ENCODE data around the gene AP1G2.
A peak's percentile ranks its signal among the peaks of the same experiment; 100 is the strongest.
"Not testable (repeated sequence)": the region's sequence is repeated elsewhere in the genome, so short reads cannot be mapped to it uniquely, and the experiment has no call there.

The AP1G2 gene, protein sequence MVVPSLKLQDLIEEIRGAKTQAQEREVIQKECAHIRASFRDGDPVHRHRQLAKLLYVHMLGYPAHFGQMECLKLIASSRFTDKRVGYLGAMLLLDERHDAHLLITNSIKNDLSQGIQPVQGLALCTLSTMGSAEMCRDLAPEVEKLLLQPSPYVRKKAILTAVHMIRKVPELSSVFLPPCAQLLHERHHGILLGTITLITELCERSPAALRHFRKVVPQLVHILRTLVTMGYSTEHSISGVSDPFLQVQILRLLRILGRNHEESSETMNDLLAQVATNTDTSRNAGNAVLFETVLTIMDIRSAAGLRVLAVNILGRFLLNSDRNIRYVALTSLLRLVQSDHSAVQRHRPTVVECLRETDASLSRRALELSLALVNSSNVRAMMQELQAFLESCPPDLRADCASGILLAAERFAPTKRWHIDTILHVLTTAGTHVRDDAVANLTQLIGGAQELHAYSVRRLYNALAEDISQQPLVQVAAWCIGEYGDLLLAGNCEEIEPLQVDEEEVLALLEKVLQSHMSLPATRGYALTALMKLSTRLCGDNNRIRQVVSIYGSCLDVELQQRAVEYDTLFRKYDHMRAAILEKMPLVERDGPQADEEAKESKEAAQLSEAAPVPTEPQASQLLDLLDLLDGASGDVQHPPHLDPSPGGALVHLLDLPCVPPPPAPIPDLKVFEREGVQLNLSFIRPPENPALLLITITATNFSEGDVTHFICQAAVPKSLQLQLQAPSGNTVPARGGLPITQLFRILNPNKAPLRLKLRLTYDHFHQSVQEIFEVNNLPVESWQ

DNA sequence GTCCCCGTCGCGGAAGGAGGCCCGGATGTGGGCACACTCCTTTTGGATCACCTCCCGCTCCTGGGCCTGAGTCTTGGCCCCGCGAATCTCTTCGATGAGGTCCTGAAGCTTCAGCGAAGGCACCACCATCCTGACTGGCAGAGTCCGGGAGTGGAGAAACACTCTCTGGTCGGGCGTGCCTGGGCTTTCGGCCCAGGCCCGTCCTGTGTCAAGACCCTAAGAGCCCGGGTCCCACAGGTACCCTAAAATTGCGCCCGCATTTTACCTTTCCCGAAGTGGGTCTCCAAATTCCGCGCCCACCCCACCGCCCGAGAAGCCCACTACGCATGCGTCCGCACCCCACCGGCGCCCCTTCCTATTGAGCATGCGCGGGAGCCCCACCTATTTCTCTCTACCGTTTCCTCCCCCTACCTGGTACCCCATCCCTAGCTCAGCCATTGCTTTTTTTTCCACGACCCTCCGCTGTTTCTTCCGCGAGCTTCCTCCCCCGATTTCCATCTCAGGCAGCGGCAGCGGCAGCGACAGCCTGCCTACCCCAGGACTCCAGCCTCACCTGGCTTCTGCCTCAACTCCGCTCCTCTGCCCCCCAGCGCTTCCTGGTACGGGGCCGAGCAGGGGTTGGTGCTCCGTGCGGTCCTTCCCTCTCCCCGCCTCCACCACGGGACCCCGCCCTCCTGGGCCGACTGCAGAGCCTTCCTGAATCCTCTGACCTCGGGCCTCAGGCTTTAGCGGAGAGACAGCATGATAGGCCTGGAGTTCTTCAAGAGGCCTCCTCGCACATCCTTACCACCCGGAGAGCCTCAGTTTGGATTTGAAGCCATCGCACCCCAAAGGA, at the start of gene AP1G2:
TSS of gene AP1G2 (minus strand) at position 606 of the 835 bp plus-strand sequence. CDS start at position 129, 477 bp downstream.
- peak in 47 of 51 donors; percentile 19 to 86 (median 65) for DNase-seq

DNA sequence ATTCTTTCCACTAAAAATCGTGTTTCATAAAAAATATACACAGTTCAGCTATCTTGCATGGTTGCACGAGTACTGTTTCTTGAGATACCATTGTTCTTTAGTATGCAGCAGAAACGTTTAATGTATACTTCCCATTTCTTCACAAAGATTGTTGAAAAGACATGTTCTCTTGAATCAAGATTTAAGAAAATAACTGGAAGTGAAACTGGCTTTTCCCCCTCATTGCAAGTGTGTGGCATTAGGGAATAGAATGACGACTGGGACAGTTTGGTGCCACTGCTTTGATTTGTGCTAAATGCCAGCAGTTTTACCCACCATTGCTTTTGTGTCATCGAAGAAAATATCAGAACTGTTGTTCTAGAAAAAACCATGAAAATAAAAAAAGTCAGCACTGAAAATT, 48.3 kb upstream of the AP1G2 start:
- no peak for DNase-seq

DNA sequence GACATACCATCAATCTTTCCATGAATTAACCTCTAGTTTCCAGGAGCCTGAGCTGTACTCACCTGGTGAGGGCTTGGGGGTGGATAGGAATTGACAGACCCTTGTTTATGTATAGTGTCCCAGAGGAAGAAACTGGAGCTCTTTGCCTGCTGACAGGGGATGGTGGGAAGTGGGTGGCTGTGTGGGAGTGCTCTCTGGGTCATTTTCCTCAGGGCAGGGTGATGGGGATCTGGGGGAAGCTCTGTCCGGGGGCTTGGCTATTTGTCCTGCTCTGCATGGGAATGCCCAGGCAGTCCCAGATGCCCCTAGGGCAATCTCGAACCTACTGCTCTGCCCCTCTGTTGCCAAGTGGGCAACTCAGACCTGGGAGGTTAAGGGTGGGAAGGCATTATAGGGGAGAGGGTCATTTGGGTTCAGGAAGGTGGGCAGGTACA, 46.8 kb upstream of the AP1G2 start:
- no peak for DNase-seq

DNA sequence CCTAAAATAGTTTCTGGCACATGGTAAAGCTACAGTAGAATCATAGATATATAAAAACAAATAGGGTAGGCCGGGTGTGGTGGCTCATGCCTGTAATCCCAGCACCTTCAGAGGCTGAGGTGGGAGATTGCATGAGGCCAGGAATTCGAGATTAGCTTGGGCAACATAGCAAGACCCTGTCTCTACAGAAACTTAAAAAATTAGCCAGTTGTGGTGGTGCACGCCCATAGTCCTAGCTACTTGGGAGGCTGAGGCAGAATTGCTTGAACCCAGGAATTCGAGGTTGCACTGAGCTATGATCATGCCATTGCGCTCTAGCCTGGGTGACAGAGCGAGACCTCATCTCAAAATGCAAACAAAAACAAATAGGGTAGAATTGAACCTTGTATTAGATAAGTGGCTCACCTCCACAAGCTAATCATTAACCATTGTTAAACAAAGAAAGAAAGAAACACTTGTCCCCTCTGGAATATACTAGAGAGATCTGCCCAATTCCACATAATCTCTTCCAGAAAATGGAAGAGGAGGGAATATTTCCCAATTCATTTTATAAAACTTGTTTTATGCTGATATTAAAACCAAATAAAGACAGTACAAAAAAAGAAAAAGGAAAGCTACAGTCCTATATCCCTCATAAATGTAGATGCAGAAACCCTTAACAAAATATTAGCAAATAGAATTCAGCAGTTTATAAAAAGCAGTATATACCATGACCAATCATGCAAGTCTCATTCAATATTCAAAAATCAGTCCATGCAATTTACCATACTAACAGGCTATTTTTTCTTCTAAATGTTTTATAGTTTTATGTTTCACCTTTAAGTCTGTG, 45.9 kb upstream of the AP1G2 start:
- no peak for DNase-seq

DNA sequence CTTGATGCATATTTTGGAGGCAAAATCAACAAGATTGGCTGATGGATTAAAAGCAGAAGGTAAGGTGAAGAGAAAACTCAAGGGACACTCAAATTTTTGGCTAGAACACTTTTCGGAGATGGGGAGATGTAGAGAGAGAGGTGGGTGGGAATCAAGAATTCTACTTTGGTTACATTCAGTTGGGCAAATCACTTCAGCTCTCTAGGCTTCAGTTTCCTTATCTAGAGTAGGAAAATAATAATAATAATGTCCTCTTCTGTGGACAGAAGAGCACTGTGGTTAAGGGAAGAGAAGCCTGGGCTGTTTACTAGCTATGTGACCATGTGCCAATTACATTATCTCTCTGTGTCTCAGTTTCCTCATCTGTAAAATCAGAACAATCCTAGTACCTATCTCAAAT, 45.2 kb upstream of the AP1G2 start:
- DNase-seq: no peak

DNA sequence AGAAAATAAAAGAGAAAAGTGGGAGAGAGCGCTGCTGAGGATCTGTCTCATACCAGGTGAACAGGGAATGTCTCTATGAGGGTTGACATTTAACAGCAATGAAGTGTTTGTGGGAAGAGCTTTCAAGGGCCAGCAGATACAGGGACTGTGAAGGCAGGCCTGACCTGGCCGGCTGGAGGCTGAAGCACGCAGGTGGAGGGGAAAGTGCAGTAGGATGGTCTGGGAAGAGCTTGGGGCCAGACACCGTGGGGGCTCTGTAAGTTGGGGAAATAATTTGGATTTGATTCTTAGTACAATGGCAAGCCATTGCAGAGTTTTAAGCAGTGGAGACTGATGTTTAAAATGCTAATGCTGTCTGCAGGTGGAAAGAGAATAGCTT, 44.8 kb upstream of the AP1G2 start:
- DNase-seq: no peak

DNA sequence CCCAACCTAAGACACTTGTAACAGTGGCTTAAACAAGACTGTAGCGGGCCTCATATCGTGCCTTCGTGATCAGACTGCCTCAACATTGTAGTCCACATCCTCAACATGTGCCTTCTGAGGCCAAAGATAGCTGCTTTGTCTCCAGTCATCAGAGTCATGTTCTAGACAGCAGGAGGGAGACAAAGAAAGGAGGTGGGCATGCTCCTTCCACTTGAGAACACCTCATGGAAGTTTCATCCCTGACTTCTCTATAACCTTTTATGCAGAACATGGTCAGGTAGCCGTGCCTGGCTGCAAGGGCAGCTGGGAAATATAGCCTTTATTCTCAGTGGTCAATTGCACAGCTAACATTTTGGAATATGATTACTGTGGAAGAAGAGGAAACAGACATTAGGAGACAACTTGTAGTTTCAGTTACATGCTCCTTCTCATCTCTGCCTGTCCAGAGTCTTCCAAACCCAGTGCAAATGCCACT, 43.3 kb upstream of the AP1G2 start:
- no peak for DNase-seq

DNA sequence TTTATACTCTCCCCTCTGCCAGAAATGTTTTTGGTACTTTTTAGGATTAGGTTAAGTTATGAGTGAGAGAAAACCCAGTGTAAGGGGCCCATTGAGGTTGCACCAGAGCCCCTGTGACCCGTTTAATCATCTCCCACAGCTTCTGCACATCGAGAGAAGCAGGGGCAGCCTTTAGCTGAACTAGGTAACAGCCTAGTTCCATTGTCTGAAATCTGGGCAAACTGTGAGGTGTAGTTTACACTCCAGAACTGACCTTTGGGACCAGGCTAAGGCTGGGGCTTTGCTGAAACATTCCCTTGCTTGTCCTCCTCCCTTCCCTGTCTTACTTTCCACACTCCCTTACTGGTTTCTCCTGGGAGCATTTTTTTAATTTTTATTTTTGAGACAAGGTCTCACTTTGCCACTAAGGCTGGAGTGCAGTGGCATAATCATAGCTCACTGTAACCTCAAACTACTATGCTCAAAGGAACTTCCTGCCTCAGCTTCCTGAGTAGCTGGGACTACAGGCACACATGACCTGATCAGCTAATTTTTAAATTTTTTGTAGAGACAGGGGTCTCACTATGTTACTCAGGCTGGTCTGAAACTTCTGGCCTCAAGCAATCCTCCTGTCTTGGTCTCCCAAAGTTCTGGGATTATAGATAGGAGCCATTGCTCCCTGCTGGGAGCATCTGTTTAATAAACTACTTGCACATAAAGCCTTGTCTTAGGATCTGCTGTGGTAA, 42.7 kb upstream of the AP1G2 start:
- DNase-seq: no peak

DNA sequence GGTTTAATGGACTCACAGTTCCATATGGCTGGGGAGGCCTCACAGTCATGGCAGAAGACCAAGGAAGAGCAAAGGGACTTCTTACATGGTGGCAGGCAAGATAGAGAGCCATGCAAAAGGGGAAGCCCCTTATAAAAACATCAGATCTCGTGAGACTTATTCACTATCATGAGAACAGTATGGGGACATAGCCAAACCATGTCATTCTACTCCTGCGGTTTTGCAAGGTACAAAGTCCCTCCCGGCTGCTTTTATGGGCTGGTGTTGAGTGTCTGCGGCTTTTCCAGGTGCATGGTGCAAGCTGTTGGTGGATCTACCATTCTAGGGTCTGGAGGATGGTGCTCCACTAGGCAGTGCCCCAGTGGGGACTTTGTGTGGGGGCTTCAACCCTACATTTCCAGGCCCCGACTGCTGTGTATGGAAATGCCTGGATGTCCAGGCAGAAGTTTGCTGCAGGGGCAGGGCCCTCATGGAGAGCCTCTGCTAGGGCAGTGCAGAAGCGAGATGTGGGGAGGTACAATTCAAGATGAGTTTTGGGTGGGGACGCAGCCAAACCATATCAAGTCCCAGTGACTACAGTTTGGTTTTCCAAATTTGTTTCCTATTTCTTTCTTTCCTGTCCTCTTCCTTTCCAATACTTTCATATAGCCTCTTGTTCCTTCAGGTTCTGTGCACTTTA, 42.0 kb upstream of the AP1G2 start:
- not testable (repeated sequence) for DNase-seq

DNA sequence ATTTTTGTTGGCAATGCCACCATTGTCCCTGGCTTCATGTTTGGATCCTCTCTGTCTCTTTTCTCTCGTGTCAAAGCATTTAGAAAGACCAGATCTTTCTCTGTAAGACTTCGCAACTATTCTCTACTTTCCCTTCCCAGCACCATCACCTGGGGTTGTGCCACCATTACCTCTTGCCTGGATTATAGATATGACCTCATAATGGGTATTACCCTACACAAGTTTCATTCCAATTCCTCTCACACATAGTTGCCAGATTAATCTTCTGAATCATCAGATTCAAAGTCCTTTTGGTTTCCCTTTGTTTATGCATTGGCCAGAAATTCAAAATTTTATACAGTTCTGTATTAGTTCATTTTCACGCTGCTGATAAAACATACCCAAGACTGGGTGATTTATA, 41.4 kb upstream of the AP1G2 start:
- no peak for DNase-seq

DNA sequence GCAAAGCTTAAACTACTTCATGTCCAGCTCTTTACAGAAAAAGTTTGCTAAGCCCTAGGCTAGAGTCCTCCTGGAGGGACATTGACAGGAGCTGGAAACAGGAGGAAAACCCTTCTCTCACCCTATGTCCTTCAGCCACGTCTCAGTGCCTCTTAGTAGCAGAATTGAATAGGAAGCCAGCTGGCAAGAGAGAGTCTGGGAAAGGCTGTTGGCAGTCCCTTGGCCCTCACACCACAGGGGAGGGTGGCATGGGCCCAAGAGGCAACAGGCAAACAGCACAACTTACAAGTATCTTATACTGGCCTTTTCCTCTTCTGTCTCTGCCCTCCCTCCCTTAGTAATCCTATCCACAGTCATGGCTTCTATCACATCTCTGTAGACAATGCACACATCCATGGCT, 40.9 kb upstream of the AP1G2 start:
- DNase-seq: peak in 7 of 51 donors; percentile 2 to 23 (median 5)

DNA sequence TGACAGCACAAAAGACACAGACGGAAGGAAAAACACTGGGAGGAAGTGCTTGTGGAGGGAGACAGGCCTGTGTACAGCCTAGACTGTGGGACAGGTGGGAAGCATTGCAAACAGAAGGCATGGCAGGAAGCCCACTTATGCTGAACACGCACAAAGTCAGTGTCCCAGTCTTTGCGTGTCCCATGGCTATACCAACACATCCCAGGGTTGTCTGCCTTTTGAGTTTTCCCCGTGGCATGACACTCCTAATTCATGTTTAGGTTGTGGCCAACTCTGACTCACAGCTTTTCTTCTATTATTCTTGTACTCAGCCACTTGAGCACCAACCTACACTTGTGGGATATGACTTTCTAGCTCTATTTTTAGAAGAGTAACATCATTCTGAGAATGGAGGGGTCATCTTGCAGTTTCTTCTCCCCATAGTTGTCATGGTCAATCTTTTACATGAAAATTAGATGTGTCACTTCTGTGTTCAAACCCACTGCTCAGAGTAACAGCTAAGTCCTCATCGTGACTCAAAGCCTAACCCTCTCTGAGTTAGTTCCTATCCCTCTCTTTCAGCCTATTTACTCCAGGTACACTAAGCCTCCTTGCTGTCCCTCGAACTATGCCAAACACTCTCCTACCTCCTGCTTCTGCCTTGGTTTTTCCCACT, 38.5 kb upstream of the AP1G2 start:
- DNase-seq: peak in 1 of 51 donors; percentile 6

DNA sequence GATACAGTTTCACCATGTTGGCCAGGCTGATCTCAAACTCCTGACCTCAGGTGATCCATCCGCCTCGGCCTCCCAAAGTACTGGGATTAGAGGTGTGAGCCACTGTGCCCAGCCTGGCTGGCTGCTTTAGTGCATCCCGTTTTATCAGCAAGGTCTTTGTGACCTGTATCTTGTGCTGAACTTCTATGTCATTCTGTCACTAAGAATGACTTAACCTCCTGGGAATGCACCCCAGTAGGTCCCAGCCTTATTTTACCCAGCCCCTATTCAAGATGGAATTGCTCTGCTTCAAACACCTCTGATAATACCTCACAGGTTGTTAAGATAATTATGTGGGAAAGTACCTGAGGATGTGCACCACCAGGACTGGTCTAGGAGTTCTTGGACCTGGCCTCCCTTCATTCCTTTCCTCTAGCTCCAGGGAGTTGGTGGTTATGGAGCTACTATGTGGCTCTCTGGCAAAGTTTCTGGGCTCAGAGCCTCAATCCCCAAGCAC, 37.1 kb upstream of the AP1G2 start:
- DNase-seq: no peak

DNA sequence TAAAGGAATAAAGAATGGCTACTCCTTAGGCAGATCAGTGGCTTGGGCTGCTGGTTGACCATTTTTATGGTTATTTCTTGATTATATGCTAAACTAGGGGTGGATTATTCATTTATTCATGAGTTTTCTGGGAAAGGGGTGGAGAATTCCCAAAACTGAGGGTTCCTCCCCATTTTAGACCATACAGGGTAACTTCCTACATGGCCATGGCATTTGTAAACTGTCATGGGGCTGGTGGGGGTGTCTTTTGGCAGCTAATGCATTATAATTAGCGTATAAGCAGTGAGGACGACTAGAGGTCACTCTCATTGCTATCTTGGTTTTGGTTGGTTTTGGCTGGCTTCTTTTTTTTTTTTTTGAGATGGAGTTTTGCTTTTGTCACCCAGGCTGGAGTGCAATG, 36.6 kb upstream of the AP1G2 start:
- DNase-seq: no peak

DNA sequence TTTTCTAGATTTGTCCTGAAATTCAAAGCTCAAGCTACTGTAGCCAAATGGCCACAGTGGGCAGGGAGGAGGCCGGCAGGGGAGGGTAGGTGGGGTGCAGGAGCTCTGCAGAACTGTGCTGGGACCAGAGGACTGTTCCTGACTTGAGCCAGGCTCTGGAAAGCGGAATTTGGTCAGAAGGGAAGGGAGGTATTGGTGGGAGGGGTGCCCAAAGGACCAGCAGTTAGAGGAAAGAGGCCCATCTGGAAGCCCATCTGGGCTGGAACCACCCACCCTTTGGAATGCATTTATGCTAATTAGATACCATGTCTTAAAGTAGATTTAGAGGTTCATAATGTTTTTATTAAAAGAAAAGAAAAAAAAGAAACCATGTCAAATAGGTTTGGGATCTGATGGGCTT, 35.5 kb upstream of the AP1G2 start:
- DNase-seq: no peak

DNA sequence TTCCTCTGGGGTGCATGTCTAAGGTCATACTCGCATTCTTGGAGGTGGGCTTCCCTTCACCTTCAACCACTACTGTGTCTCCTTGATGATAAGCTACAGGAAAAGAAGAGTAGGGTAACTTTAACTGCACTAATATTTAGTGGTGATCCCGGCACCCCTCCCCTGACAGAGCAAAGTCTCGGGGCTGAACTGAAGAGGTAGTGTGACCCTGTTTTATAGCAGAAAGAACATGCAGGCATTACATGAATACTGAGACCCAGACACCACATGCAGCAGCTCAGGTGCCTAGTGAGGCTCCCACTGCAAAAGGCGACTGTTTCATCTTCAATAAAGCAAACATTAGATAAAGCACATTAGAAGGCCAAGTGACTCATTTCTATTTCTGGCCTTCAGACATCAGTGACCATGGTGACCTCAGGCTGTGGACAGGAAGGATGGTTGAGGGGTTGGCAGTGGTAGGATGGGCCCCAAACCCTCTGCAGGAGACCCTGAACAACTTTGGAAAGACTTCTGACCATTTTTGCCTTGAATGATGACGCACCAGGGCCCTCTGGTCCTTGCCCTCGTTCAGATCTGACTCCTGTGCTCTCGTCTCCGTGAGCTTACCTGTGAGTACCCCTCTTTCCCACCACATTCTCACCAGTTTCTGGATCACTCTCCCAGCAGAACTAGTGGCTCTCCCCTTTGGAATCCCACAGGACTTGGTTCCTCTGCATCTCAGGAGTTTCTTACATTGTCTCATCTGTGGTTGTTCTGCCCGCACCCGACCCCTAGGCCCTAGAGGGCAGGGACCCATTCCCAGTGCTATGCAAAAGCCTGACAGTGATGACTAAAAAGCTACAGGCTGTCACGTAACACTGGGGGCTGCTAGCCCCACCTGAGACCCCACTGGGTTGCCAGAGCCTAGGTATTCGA, 34.8 kb upstream of the AP1G2 start:
- no peak for DNase-seq

DNA sequence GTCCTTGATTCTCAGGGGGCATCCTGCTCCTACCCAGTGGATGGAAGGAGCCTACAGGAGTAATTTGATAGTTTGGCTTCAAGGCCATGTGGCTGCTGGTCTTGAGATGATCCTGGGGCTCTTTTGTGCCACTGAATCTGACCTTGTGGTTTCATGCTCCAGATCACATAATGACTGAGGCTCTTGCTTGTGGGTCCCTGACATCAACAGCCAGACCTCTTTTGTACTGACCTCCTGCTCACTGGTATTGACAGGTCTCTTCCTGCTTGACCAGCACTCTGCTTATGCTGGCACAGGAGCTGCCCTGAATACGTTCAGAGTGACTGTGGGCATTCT, 34.2 kb upstream of the AP1G2 start:
- DNase-seq: no peak

DNA sequence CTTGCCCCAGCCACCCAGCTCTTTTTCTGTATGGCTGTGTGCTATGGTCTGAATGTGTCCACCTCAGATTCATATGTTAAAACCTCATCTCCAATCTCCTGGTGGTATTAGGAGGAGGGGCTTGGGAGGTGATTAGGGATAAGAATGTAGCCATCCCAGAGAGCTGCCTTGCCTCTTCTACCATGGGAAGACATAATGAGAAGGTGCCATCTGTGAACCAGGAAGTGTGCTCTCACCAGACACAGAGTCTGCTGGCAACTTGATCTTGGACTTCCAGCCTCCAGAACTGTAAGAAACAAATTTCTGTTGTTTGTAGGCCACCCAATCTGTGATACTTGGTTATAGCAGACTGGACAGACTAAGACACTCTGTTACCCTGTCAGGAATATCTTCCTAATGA, 33.8 kb upstream of the AP1G2 start:
- DNase-seq: no peak

Data from hypothalamus (tissue), 51 donors.